Brain microvascular endothelial cell (primary cell): ENCODE results near the gene GIPC2.

Experiments used
- DNase-seq: peaks from one replicate; pipeline ENCODE4 v3.0.0-alpha.2; 2020
- H3K27ac ChIP-seq: fragments of 250-450 bp; sonication (Bioruptor Pico); 2 replicates; pipeline ENCODE4 v1.5.1; 2020; ENCODE audit warnings: mild to moderate bottlenecking, moderate library complexity
- H3K27me3 ChIP-seq: fragments of 250-450 bp; sonication (Bioruptor Pico); replicated peaks from 2 replicates; pipeline ENCODE4 v1.5.1; 2020; ENCODE audit warnings: mild to moderate bottlenecking
- H3K36me3 ChIP-seq: fragments of 250-450 bp; sonication (Bioruptor Pico); replicated peaks from 2 replicates; pipeline ENCODE4 v1.5.1; 2020; ENCODE audit warnings: mild to moderate bottlenecking
- H3K4me3 ChIP-seq: 2 replicates; pipeline ENCODE4 v1.5.1; 2011; ENCODE audit warnings: low read depth, mild to moderate bottlenecking, control low read depth, low read length, moderate library complexity
- CTCF ChIP-seq: IDR thresholded peaks from 2 replicates; pipeline ENCODE4 v1.5.1; 2011; ENCODE audit warnings: low read depth, mild to moderate bottlenecking, moderate library complexity, low read length, control low read depth, inconsistent platforms; ENCODE audit errors: missing control alignments
- in situ Hi-C: cut with HindIII; loops from 2 replicates; pipeline ENCODE4 v1.10.0; 2017; ENCODE audit warnings: low sequenced_read_pairs, low pct_ligation_motif_present

GIPC2 gene

GRCh38 chr1:78047106-78047505 lies 1.3 kb downstream of the GIPC2 start:
- in situ Hi-C loops: no loop called here
- Histone ChIP-seq H3K36me3 (no peaks in the 10 kb centered on the region), H3K27ac (no peak overlapping the region), H3K4me3 (no peak overlapping the region), H3K27me3 (no peaks in the 10 kb centered on the region)
- no peak for TF ChIP-seq CTCF
- DNase-seq: no peak

- Histone ChIP-seq H3K27ac (no peak overlapping the region), H3K36me3 (no peaks in the 10 kb centered on the region), H3K4me3 (no peak overlapping the region), H3K27me3 (no peaks in the 10 kb centered on the region)
- no peak for DNase-seq
- in situ Hi-C loops: no loop called here
- no peak for TF ChIP-seq CTCF
These were observed 1.9 kb downstream of the GIPC2 start for GRCh38 chr1:78047631-78048030.

- no peaks in the 10 kb centered on the region for H3K36me3 ChIP-seq
- TF ChIP-seq CTCF: no peak
- H3K4me3 ChIP-seq: no peak overlapping the region
- DNase-seq: no peak
- H3K27me3 ChIP-seq: no peaks in the 10 kb centered on the region
- no peak overlapping the region for H3K27ac ChIP-seq
- in situ Hi-C loops: no loop called here
These were observed 2.7 kb downstream of the GIPC2 start for GRCh38 chr1:78048446-78048845.

GRCh38 chr1:78049396-78049795 lies 3.6 kb downstream of the GIPC2 start:
- no peaks in the 10 kb centered on the region for H3K36me3 ChIP-seq
- no peaks in the 10 kb centered on the region for H3K27me3 ChIP-seq
- no peak for TF ChIP-seq CTCF
- no peak for DNase-seq
- no peak overlapping the region for H3K4me3 ChIP-seq
- in situ Hi-C loops: no loop called here
- H3K27ac ChIP-seq: no peak overlapping the region

GRCh38 chr1:78051005-78051404 lies 5.2 kb downstream of the GIPC2 start:
- no peaks in the 10 kb centered on the region for H3K36me3 ChIP-seq
- in situ Hi-C loops: no loop called here
- H3K27ac ChIP-seq: no peak overlapping the region
- no peak for TF ChIP-seq CTCF
- DNase-seq: no peak
- no peak overlapping the region for H3K4me3 ChIP-seq
- H3K27me3 ChIP-seq: no peaks in the 10 kb centered on the region

- H3K27me3 ChIP-seq: no peaks in the 10 kb centered on the region
- H3K4me3 ChIP-seq: no peak overlapping the region
- H3K27ac ChIP-seq: no peak overlapping the region
- no peak for TF ChIP-seq CTCF
- no peak for DNase-seq
- no peaks in the 10 kb centered on the region for H3K36me3 ChIP-seq
- in situ Hi-C loops: no loop called here
These were observed 7.1 kb downstream of the GIPC2 start for GRCh38 chr1:78052685-78053405.
